SK-N-SH treated with all-trans-retinoic acid at 6 μM for 48 hours (cell line): ENCODE data around the gene S100A2.

Experiments
- ATAC-seq: fragments of 200-7000 bp; cut with Tn5 transposase; 3 replicates; pipeline ENCODE4 v1.9.1; 2020; ENCODE audit warnings: mild to moderate bottlenecking, moderate library complexity
- BACH2 ChIP-seq: fragments of 250-450 bp; sonication (Bioruptor Pico); IDR thresholded peaks from 2 replicates; pipeline ENCODE4 v1.9.0; 2021; ENCODE audit warnings: mild to moderate bottlenecking, borderline replicate concordance
- CREB5 ChIP-seq: fragments of 250-450 bp; sonication (Bioruptor Pico); IDR thresholded peaks from 2 replicates; pipeline ENCODE4 v1.5.1; 2020; ENCODE audit warnings: low read depth, mild to moderate bottlenecking, moderate library complexity
- CSDC2 ChIP-seq: fragments of 250-450 bp; sonication (Bioruptor Pico); IDR thresholded peaks from 2 replicates; pipeline ENCODE4 v1.5.0; 2020; ENCODE audit warnings: mild to moderate bottlenecking, moderate library complexity
- CSRNP3 ChIP-seq: fragments of 250-450 bp; sonication (Bioruptor Pico); IDR thresholded peaks from 2 replicates; pipeline ENCODE4 v1.5.1; 2021; ENCODE audit warnings: mild to moderate bottlenecking, moderate library complexity
- GLIS3 ChIP-seq: fragments of 250-450 bp; sonication (Bioruptor Pico); IDR thresholded peaks from 2 replicates; pipeline ENCODE4 v1.5.0; 2020; ENCODE audit warnings: mild to moderate bottlenecking, moderate library complexity
- ISL1 ChIP-seq: fragments of 250-450 bp; sonication (Bioruptor Pico); IDR thresholded peaks from 2 replicates; pipeline ENCODE4 v2.1.2; 2022; ENCODE audit warnings: mild to moderate bottlenecking, moderate library complexity
- OSR1 ChIP-seq: fragments of 250-450 bp; sonication (Bioruptor Pico); IDR thresholded peaks from 2 replicates; pipeline ENCODE4 v1.8.0; 2022; ENCODE audit warnings: moderate library complexity, mild to moderate bottlenecking, inconsistent platforms
- PATZ1 ChIP-seq: fragments of 250-450 bp; sonication (Bioruptor Pico); IDR thresholded peaks from 2 replicates; pipeline ENCODE4 v1.8.0; 2020; ENCODE audit warnings: mild to moderate bottlenecking, moderate library complexity, borderline replicate concordance
- POU6F1 ChIP-seq: fragments of 250-450 bp; sonication (Bioruptor Pico); IDR thresholded peaks from 2 replicates; pipeline ENCODE4 v1.8.0; 2021; ENCODE audit warnings: low read depth, mild to moderate bottlenecking, moderate library complexity, borderline replicate concordance
- PPARA ChIP-seq: fragments of 250-450 bp; sonication (Bioruptor Pico); IDR thresholded peaks from 2 replicates; pipeline ENCODE4 v1.5.0; 2020; ENCODE audit warnings: mild to moderate bottlenecking, borderline replicate concordance
- RARB ChIP-seq: fragments of 250-450 bp; sonication (Bioruptor Pico); IDR thresholded peaks from 2 replicates; pipeline ENCODE4 v1.8.0; 2021; ENCODE audit warnings: mild to moderate bottlenecking, moderate library complexity
- SNAI2 ChIP-seq: fragments of 250-450 bp; sonication (Bioruptor Pico); IDR thresholded peaks from 2 replicates; pipeline ENCODE4 v1.5.0; 2020; ENCODE audit warnings: mild to moderate bottlenecking, moderate library complexity
- TOX ChIP-seq: fragments of 250-450 bp; sonication (Bioruptor Pico); IDR thresholded peaks from 2 replicates; pipeline ENCODE4 v1.8.0; 2021; ENCODE audit warnings: mild to moderate bottlenecking, moderate library complexity, borderline replicate concordance
- TSHZ2 ChIP-seq: fragments of 250-450 bp; sonication (Bioruptor Pico); IDR thresholded peaks from 2 replicates; pipeline ENCODE4 v1.5.0; 2020; ENCODE audit warnings: mild to moderate bottlenecking, moderate library complexity
- ZFP30 ChIP-seq: fragments of 450-650 bp; formaldehyde crosslinking; IDR thresholded peaks from 2 replicates; pipeline ENCODE4 v1.5.0; 2022; ENCODE audit warnings: mild to moderate bottlenecking, moderate library complexity
- ZNF565 ChIP-seq: fragments of 450-650 bp; formaldehyde crosslinking; conservative IDR thresholded peaks from 2 replicates; pipeline ENCODE4 v1.5.0; 2020; ENCODE audit warnings: low read depth, mild to moderate bottlenecking, moderate library complexity
- ZNF70 ChIP-seq: fragments of 450-650 bp; formaldehyde crosslinking; IDR thresholded peaks from 2 replicates; pipeline ENCODE4 v1.5.0; 2020; ENCODE audit warnings: mild to moderate bottlenecking, moderate library complexity
- ZNF8 ChIP-seq: fragments of 450-650 bp; formaldehyde crosslinking; IDR thresholded peaks from 2 replicates; pipeline ENCODE4 v1.5.0; 2020; ENCODE audit warnings: mild to moderate bottlenecking, moderate library complexity

Gene S100A2

GRCh38 chr1:153553096-153553495 is 12.5 kb downstream of the S100A2 start:
- no peak for ATAC-seq

GRCh38 chr1:153552335-153552734 is 13.3 kb downstream of the S100A2 start:
- ATAC-seq = no peak
- no peak for TF ChIP-seq TOX (CRISPR knock-in tag)
- no peak for TF ChIP-seq POU6F1 (CRISPR knock-in tag)
- TF ChIP-seq ZNF8 (CRISPR knock-in tag) = no peak
- no peak for TF ChIP-seq PATZ1 (CRISPR knock-in tag)

More at GRCh38 chr1:153553096-153553495, 12.5 kb downstream of the S100A2 start:
- no peak for TF ChIP-seq PATZ1 (CRISPR knock-in tag)
- TF ChIP-seq ZNF8 (CRISPR knock-in tag) = no peak
- no peak for TF ChIP-seq BACH2 (CRISPR knock-in tag)
- no peak for TF ChIP-seq ZNF70 (CRISPR knock-in tag)
- no peak for TF ChIP-seq CSDC2
- no peak for TF ChIP-seq GLIS3
- no peak for TF ChIP-seq PPARA (CRISPR knock-in tag)
- TF ChIP-seq SNAI2 = no peak
- no peak for TF ChIP-seq ZNF565
- no peak for TF ChIP-seq CSRNP3 (CRISPR knock-in tag)
- TF ChIP-seq ZFP30 (CRISPR knock-in tag) = no peak
- no peak for TF ChIP-seq POU6F1 (CRISPR knock-in tag)
- no peak for TF ChIP-seq OSR1 (CRISPR knock-in tag)
- no peak for TF ChIP-seq ISL1
- no peak for TF ChIP-seq CREB5 (CRISPR knock-in tag)
- no peak for TF ChIP-seq RARB (CRISPR knock-in tag)
- TF ChIP-seq TSHZ2 (CRISPR knock-in tag) = no peak
